DMS153 (cell line): ENCODE data around the gene VGLL4.

Source experiments
- DNase-seq: peaks from one replicate; lab custom pipeline; 2025; lab: John Stamatoyannopoulos, UW

Gene VGLL4

DNA sequence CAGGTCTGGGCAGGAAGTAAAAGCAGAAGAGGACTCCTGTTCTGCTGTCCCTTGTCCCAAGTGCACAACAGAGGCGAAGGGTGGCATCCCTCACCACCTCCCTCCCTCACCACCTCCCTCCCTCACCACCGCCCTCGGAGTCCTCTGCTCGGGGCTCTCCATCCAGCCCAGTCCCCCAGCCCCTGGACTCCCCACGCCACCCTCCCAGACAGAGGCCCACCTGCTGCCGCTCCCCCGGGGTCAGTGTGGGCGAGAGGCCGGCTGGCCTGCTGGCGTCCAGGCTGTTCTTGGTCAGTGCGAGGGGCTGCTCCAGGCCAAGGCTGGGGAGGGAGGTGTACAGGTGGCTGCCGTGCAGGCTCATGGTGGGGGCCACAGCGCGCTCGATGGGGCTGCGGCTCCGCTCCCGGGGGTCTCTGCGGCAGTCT lies 79.1 kb downstream of the VGLL4 start:
- no peak for DNase-seq

DNA sequence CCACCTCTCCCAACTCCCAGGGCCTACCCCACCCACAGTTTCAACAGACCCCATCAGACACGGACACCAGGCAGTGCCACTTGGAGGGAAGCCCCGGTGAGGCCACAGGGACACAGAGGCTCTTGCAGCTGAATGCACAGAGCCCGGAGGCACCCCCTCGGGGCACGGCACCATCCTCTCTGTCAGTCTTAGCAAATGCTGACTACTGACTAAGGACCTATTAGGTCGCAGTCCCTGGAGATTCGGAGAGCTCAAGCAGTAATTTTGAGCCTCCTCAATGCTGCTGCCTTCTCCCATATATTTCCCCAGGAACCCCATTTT lies 79.9 kb downstream of the VGLL4 start:
- no peak for DNase-seq

DNA sequence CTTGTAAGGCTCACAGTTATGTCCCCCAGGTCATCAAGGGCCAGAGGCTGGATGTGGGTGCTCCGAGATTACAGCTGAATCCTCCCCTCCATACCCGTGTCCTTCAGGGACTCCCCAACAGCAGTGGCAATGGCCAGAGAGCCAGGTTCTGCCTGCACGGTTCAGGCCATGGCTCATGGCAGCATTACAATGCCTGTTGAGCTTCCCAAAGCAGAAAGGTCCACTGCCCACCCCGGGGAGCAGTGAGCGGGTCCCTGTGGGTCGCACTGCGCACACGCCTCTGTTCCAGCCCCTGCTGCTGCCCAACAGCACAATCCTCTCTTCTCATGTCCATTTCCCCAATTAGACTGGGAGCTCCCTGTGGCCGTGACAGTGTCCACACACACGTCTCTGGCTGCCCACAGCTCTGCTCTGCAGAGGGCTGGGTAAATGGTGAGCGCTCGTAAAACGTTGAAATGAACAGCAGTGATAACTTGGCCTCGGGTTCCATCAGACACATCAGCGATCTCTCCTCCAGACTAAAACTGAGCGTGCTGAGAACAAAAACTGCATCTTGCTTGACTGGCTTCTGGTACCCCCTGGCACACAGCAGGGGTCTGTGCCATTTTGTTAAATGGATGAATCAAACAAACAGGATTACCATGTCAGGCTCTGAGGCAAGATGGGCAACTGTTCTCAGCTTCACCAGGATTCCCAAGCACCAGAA lies 80.4 kb downstream of the VGLL4 start:
- no peak for DNase-seq

DNA sequence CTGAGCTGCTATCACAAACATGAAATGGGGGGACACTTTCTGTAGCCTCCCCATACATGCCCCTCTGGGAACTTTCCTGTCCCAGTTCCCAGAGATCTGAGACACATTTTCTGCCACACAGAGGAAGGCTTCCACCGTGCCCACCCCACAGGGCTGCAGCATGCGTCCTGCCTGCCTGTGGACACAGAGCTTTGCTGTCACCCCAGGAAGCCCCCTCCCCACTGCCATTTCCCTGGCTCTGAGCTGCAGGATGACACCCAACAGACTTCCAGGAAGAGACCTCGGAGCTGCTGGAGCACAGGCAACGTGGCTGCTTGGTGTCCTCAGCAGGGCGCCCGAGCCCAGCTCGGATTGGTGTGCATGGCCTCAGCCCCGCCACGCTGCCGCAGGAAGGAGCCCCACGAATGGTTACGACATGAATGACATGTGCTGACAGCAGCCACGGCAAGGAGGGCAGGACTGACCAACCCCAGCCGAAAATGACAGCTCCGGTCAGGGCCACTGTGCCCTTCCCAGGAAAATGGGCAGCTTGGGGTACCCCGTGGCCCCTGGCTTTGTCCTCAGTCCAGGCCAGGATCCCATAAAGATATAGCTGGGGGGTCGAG lies 81.3 kb downstream of the VGLL4 start:
- DNase-seq = no peak

DNA sequence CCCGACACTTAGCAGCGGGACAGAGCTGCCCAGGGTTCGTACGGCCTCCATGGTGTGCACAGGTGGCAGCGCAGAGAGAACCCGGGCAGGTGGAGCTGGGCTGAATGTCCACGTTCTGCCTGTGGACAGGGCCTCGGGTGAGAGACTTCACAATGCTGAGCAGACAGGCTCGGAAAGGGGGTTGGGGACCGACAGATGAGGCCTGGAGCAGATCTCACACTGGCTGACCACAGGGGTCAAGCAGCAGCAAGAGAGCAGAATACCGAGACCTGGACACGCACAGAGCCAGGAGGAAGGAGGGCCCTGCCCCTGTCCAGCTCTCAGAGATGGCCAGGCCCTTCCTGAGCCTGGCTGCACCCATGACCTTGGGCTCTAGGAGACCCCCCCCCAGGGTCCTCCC lies 83.0 kb downstream of the VGLL4 start:
- no peak for DNase-seq

DNA sequence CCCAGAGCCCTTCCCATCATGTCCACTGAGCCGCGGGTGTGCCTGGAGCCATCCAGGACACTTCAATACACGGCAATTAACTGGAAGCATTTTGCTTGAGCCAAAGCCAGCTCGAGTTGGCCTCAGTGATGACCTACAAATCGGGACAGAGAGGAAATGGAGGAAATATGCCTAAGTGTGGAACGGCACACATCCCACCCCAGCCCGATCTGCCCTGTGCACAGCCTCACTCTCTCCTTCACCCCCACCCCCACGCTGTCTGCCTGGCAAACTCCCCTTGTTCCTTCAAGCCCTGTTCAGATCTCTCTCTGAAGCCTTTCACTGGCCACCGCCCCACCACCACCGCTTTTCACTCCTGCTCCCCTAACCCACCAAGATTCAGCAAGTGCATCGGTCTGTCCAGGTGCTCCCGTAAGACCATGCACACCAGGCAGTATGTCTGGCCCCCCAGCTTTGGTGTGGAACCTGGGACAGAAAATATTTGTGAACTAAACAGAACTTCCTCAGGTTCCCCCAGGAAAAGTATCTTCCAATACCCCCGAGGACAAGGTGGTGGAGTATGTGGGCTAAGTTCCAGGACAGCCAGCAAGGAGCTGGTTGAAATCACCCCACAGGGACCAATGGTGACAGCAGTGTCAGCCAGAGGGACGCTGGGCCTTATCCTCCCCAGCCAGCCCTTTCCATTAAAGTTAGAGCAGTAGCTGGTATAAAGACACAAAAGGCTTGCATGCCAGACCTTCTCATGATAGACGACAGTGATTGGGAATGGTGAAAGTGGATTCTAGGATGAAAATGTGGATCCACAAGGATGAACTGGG lies 83.7 kb downstream of the VGLL4 start:
- no peak for DNase-seq

DNA sequence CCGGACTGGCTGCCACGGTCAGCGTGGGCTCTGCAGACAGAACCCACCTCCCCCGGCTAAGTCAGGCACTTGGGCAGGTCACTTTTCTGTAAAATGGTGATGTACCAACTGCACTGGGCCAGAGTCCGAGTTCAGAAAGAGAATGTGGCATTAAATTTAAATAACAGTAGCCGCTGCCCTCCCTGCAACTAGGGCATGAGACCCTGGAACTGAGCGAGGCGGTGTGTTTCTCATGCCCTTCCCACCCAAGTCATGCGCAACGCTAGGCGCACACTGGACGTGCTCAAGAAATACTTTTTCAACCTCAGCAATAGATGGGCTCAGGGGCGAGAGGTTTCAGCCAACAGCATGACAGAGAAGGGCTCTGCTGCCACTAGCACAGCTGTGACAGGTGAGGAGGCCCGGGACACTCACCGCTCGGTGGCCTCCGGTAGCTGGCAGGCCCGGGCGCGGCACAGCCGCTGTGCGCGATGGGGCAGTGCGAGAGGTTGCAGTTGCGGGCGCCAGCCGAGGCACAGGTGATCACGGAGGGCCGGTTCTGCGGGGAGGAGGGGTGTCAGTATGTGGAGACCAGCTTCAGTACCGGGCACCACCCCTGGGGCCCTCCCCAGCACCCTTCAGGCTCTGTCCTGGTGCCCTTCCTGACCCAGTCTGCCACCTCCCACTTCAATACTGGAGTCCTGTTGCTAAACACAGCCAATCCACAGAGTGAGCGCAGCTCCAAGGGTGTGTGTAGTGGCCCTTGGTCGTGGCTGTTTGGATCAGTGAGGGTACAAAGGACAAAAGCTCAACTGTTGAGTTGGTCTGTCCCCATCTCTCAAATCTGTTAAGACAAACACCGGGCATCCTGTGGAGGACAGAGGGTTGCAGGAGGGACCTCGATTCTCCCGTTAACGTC lies 84.5 kb downstream of the VGLL4 start:
- DNase-seq = no peak

DNA sequence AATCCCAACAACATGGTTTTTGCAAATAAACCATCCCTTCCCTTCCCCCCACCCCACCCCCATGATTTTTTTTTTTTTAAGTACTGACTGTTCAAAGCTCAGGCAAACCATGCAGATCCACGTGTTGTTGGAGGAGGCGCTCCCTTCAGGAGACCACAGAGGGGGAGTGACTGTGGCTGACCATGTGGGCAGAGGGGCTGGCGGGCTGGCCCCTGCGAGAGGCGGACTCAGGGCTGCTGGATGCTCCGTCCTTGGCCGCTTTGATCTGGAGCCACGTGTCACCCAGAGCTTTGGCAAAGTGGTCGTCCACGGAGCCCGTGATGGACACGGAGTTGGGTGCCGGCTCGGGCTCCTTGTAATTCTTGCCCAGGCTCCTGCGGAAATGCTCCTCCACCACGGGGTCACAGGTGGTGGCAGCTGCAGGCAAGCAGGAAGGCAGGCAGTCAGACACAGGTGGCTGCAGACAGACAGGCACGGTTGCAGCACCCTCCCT lies 85.3 kb downstream of the VGLL4 start:
- DNase-seq = no peak

DNA sequence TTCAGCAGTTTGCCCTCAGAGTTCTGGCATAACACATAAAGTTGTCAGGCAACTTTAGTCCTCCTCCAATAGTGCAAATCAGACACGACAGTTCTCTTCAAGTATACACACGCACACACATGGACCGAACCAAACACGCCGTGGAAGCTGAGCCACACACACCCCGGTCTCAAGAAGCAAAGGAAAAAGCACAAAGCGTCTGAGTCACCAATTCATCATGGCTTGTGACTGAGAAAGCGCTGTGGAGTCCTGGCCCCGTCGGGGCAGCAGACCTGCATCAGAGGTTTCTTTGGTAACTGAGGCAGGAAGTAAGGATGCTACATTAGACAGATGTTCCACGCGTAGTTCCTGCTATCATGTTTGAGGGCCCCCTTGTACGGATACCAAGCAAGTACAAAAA lies 85.7 kb downstream of the VGLL4 start:
- DNase-seq = no peak

DNA sequence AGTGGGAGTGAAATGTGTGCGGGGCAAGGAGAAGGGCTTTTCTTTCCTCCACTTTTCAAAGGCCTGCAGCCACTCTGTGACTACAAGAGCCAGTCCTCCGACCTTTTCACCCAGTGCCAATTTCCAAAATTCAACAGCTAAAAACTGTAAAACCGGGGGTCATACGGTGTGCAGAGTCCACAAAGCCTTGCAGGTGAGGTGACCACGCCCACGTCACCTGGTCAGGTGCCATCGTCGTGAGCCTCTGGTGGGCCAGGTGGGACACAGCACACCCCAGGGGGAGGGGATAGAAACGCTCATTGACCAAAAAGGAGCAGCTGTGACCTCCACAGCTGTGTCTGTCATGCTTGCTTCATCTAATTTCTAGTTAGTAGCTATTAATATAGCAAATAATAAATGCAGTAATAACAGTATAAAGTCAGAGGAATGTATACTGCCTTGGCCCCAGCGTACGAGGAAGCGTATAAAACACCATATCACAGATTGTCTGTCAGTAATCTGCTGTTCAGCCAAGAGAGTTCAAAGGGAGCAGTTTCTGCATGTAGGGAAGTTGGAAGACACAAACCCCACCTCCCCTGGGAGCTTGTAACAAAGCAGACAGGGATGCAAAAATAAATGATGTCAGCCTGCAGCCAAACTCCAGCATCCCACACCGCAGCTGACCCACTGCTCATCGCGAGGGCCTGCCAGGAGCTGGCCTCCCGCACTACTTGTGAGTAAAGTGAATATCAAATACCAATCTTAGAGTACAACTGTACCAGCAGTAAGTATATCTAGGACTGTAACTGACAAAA lies 86.7 kb downstream of the VGLL4 start:
- DNase-seq = no peak

DNA sequence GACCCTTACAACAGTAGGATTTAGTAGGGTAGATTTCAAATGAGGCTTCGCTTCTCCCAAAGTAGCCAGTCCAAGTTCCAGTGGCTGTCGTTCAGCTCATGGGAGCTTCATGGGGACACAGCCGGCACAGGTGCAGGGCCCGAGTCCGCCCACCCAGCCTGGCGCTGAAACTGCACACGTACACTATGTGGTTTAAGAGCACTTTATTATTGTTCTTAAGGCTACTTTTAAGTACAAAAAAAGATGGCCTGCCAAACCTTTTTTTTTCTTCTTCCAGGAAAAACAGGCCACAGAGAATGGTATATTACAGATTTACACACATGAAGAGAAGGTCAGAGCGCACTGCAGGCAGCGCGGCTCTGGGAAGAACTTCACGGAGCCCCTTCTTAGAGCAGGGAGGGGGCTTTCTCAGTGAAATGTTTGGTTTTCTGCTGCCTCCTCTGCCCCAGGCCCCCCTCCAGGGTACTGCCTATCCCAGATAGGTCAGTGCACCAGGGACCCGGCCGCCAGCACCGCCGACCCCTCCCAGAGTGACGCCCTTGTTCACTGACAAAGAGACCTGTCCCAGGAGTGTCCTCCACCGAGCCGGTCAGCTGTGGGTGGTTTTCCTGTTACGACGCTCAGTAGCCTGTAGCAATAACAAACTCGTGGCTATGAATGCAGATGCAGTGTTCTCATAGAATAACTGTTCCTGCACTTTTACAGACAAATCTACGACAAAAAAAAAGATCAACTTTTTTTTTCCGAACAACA lies 87.7 kb downstream of the VGLL4 start:
- no peak for DNase-seq

DNA sequence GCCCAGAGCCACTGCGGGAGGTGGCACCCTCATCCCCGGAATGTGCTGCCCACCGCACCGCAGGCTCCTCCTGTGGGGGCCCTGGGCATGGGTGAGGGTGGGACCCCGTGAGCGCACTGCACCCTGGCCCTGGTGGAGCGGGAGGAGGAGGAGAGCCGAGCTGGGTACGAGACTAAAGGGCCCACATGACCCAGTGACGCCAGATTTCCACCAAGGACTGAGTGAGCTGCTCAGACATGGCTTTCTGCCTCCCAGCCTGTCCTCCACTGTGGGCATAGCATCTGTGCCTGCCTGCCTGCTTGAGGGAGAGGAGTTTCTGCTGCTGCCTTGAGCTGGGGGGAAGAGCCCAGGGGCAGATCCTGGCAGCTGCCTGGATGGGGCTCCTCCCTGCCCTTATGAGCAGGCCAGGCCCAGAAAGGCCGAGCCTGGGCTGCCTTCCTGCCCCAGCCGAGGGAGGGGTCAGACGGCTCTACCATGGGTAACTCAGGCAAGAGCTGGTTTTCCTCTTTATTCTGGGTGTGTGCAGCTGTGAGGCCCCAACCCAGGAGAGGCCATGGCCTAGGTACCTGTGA lies 88.4 kb downstream of the VGLL4 start:
- no peak for DNase-seq

DNA sequence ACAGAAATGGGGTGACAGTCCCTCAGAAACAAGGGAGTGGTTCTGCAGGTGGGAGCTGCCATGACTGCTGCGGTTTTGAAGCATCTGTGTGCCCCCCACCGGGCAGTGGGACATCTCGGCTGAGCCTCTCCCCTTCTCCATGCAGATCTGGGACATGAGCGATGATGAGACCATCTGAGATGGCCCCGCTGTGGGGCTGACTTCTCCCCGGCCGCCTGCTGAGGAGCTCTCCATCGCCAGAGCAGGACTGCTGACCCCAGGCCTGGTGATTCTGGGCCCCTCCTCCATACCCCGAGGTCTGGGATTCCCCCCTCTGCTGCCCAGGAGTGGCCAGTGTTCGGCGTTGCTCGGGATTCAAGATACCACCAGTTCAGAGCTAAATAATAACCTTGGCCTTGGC lies 89.0 kb downstream of the VGLL4 start:
- DNase-seq = no peak

DNA sequence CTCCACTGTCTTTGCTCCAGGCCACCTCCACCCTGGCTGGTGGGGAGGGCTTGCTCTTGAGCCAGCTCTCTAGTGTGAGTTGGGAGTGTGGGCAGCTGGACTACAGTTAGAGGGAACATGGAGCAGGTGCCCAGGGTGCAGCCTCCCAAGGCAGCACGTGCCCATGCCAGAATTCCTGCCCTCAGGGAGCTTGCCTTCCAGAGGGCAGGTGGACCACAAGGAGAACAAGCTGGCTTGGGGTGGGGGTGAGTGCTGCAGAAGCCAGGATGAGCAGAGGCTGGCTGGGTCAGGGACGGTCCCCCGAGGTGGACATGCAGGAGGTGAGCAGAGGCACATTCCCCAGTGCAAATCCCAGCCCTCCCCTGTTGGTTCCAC lies 89.5 kb downstream of the VGLL4 start:
- DNase-seq = no peak

DNA sequence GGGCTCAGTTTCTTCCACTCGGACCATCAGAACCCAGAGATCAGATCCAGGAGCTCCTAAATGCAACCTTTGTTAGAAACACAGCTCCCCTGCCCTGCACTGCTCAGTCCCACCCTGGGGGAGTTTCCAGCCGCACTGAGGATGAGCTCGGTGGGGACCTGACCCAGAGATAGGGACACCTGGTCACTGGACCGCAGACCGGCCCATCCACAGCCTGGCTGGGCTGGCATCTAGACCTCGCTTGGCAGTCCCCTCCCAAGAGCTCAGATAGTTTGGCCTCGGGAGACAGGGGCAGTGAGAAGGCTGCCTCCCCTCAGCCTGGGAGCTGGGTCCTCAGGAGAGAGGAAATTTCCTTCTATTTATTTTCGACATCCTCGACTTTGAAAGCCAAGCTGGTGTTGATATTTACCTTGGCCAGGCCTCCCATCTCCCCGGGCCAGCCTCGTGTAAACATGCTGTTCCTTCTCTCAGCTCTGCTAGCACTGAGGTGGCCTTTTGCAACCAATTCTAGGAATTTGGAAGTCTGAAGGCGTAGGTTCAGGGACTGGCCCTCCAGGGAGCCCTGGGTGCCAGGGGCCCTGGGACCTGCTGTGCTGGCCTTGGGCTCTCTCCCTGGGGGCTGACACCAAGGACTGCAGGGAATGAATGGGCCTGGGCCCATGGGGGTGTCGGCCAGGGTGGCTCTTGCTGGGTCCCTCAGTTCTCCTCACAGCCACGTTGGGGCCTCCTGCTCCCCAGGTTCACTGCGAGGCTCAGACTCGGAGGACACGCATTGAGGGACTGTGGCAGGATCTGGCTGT lies 90.1 kb downstream of the VGLL4 start:
- DNase-seq = no peak

DNA sequence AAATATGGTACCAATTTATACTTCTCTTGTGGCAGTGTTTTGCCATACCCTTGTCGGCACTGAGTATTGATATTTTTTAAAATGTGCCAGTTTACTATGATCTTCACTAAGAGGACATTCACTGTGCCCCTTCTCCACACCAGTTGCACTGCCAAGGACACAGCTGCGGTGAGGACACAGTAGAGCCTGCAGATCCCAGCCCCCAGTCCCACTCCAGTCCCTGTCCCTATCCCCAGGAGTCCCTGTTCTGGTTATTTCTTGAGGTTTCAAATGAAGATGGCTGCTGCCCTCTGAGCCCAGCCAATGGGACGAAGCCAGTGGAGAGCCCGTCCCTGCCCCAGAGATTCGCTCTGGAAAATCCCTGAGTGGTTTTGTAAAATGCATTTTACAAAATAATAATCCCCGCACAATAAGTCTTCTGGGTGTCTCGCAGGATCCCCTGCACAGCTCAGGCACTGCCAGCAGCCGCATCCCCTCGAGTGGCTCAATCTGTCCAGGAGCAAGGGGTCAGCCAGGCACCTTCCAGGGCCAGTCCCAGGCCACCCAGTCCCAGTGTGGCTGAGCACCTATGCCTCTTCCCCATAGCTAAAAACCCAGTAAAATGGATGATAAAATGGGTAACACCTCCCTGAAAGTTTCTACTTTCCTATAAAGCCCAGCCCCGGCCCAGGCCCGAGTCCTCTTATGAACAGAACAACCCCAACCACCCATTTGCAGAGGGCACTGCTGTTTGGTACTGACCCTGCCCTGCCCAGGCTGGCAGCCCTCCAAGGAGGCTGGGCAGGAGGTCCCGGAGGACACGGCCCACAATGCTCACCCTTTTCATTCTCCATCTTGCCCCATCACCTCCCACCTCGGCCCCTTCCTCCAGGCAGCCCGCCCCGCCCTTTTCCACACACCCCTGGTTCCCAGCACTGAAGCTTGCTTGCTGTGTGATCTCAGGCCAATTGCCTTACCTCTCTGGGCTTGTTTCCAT lies 91.1 kb downstream of the VGLL4 start:
- DNase-seq = no peak

DNA sequence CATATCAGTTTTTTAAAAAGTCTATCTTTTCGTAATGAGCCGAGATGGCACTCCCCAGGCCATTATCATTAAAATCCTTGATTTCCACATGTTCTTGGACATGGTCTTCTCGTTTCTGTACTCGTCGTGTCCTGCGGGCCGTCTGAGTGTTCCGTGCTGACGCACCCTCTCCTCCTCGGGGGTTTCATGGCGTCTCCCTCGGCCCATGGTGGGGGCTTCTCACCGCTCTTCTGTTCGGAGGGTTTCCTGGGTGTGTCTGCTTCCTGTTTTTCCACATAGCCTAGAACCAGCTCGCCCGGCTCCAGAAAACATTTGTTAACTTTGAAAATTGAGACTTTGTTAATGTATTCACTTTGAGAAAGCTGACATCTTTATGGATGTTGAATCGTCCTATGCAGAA lies 92.7 kb downstream of the VGLL4 start:
- no peak for DNase-seq

DNA sequence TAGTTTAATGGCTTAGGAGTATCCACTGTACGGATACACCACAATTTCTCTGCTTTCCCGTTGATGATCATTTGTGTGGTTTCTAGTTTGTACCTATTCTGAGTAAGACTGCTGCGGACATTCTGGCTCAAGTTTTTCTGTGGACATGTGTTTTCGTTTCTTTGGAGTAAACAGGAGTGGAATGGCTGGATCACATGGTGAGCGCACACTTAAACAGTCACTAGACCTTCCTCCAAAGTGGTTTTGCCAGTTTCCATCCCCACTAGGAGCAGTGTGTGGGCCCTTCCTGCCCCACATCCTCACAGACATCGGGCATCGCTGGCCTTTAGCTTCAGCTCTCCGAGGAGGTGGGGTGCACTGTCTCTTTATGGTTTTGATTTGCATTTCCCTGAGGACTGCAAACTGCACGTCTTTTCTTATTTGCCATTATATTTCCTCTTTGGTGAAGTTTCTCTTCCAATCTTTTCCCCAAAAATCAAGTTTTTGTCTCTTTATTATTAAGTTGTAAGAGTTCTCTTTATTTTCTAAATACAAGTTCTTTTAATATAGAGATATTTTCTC lies 94.1 kb downstream of the VGLL4 start:
- no peak for DNase-seq
